Measurements from ENCODE around the gene SGCE.
"Not testable (repeated sequence)": the region's sequence is repeated elsewhere in the genome, so short reads cannot be mapped to it uniquely, and the experiment has no call there.

The SGCE gene, protein sequence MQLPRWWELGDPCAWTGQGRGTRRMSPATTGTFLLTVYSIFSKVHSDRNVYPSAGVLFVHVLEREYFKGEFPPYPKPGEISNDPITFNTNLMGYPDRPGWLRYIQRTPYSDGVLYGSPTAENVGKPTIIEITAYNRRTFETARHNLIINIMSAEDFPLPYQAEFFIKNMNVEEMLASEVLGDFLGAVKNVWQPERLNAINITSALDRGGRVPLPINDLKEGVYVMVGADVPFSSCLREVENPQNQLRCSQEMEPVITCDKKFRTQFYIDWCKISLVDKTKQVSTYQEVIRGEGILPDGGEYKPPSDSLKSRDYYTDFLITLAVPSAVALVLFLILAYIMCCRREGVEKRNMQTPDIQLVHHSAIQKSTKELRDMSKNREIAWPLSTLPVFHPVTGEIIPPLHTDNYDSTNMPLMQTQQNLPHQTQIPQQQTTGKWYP

DNA sequence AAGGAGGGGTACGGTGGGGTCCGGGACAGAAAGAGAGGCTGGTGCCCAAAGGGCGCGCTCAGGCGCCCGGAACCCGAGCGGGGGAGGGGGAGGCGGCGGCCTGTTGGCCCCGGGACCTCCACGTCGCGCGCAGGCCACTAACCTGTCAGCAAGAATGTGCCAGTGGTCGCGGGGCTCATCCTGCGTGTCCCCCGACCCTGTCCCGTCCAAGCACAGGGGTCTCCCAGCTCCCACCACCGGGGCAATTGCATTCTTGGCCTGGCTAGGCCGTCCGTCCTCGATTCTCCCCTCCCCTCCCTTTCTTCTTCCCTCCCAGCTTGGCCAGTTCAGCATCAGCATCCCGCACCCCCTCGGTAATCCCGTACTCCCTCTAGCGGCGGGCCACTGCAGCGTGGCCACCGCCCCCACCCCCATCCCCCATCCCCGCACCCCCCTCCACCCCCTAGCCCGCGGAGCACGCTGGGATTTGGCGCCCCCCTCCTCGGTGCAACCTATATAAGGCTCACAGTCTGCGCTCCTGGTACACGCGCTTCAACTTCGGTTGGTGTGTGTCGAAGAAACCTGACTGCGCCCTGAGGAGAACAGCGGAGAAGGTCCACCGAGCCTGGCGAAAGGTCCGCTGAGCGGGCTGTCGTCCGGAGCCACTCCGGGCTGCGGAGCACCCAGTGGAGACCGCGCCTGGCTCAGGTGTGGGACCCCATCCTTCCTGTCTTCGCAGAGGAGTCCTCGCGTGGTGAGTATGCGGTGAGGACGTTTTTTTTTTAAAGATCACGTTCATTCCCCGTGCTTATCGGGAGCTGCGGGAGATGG is at the start of gene SGCE:
SGCE (minus strand) TSS at position 286 of the 810 bp plus-strand sequence; CDS start at position 251, 35 bp downstream.
- peak; percentile 74 for DNase-seq

DNA sequence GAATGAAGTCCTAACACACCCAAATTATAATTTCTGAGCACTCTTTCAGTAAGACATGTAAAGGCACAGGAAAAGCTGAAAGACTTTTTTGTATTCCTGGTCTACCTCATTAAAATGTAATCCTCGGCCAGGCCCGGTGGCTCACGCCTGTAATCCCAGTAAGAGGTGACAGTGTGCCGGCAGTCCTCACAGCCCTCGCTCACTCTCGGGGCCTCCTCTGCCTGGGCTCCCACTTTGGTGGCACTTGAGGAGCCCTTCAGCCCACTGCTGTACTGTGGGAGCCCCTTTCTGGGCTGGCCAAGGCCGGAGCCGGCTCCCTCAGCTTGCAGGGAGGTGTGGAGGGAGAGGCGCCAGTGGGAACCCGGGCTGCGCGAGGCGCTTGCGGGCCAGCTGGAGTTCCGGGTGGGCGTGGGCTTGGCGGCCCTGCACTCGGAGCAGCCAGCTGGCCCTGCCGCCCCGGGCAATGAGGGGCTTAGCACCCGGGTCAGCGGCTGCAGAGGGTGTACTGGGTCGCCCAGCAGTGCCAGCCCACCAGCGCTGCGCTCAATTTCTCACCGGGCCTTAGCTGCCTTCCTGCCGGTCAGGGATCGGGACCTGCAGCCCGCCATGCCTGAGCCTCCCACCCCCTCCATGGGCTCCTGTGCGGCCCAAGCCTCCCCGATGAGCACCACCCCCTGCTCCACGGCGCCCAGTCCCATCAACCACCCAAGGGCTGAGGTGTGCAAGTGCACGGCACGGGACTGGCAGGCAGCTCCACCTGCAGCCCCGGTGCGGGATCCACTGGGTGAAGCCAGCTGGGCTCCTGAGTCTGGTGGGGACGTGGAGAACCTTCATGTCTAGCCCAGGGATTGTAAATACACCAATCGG is 49.5 kb upstream of the SGCE start:
- DNase-seq: not testable (repeated sequence)

DNA sequence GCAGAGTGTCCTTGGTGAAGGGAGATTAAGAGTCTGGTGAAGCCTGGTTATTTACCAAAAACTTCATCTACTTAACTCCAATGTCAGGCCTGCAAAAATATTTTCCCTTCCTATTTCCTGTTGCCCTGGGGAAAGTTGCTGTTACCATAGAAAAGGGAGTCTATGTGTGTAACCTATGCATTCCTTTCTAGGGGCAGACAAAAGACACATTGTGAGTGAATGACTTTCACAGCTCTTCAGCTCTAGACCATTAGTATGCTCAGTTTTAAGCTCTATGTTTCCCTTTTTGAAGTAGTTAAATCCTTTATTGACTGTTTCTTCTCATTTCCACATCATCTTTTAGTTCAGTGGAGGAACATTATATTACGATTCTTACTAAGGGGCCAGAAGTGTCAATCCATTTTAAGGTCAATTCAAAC is 45.6 kb upstream of the SGCE start:
- no peak for DNase-seq

DNA sequence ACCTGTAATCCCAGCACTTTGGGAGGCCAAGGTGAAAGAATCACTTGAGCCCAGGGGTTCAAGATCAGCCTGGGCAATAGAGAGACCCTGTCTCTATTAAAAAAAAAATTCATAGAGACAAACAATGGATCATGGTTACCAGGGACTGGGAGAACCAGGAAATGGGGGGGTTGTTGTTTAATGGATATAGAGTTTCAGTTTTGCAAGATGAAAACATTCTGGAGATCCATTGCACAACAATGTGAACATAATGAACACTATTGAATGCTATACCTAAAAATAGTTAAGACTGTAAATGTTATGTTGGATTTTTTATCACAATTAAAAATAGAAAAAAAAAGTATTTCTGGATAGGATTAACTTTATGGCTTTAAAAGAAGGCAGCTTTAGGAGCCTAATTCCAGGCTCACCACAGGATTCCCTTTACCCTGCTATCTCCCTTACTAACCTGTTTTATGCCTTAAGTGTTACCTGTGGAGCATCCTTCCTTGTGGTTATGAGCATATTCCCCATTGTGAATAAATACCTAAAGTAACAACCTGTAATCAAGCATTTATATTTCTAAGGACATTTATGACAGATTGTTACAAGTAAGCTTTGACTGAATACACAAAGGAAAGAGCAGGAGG is 45.1 kb upstream of the SGCE start:
- no peak for DNase-seq

DNA sequence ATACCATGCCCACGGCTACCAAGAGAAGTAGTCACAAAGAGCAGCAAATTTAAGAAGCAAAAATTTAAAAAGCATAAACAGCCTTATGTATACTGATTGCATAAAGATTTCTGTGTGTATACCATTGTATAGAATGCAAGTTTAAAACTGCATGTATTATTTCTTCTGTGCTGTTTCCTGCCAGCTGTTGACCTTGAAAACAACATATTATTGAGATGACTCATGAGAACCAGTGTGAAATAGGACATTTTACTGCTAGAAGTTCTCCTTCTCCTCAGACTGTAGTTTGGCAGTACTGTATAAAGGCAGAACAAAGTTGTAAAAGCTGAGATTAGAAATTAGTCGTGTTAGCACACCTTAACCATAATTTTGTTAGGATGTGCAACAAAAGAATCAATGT is 42.3 kb upstream of the SGCE start:
- DNase-seq: no peak

DNA sequence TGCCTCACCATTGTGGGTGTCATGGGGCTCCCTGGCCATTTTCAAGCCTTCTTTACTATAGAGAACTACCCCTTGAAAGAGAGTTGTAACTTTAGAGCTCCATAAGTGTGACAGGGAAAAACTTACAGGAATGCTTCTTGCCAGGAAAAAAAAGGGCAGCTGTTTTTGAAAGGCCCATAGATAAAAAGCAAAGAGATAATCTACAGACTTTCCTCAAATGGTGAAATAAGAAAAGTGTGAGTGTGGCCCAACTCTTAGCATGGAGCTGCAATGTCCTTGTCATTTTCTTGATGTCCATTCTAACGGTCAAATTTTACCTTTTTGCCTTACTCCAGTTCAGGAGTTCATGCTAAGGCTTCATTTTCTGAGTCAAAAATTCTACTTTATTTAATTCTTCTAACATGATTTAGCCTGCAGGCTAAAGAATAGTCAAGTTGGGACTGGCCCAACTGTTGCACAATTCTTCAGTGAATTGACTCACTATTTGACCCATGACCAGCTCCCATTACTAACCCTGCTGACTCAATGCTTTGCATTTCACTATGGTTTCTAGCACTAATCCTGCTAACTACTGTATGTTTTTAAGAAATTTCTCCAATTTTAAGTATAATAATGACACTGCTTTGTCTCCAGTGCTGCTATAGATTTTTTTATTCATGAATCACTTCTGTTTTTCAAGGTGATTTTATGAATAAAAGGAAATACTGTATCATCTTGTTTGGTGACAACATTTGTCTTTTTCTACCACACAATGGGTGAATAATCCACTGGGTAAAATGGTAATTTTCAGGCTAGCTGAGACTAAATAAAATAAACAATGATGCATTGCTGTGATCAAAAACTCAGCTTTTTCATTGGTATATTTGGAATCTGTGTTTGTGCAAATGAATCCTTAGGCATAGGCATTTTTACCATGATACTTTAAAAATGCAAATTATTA is 41.4 kb upstream of the SGCE start:
- DNase-seq: no peak

DNA sequence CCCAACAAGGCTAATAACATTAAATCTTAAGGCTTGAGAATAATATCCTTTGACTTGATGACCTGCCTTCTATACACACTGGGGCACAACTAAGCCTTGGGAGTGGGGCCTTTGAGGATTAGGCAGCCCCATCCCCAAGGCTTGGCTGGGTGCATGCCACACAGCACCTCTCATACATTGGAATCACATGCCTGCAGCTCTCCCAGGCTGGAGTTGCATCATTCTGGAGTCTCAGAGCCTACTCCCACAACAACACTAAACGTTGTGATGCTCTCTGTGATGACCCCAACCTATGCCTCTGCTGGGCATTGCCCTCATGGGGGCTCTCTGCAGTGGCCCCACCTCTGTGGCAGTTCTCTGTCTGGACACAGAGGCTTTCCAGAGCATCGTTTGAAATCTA is 31.9 kb upstream of the SGCE start:
- DNase-seq: no peak

DNA sequence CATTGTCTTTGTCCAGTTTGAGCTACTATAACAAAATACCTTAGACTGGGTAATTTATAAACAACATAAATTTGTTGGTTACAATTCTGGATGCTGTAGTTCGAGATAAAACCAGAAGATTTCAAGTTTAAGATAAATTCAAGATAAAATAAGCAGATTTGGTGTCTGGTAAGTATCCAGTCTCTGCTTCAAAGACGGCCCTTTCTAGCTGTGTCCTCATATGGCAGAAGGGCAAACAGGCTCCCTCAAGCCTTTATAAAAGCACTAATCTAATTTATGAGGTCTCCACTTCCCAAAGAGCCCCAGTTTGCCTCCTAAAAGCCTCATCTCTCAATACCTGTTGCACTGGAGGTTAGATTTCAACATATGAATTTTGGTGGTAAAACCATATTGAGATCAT is 31.1 kb upstream of the SGCE start:
- no peak for DNase-seq

DNA sequence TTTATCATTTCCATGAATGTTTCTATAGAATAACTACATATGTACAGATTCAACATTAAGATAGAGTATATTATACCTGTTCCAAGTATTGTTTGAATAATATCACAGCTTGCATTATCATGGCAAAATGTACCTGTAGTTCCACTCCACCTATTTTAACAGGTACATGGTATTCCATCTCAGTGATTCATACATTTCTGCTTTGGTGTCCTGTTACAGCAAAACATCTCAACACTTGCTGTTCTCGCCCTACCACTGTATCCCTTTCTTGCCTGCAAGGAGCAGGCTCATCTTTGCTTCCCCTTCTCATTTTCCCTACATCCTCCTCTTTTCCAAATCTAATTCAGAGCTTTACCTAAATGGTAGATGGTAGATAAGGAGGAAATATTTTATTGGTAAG is 27.1 kb upstream of the SGCE start:
- no peak for DNase-seq

DNA sequence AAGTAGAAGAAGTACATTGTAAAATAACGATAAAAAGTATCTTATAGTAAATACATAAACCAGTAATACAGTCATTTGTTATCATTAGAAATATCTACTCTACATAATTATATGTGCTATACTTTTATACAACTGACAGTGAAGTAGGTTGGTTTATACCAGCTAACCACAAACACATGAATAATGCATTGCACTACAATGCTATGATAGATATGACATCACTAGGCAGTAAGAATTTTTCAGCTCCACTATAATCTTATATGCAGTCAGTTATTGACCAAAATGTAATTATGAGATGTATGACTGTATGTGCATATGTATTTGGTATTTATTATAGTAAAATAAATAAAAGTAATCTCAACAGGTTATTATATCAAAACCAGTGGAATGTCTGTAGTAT is 23.4 kb upstream of the SGCE start:
- DNase-seq: no peak

DNA sequence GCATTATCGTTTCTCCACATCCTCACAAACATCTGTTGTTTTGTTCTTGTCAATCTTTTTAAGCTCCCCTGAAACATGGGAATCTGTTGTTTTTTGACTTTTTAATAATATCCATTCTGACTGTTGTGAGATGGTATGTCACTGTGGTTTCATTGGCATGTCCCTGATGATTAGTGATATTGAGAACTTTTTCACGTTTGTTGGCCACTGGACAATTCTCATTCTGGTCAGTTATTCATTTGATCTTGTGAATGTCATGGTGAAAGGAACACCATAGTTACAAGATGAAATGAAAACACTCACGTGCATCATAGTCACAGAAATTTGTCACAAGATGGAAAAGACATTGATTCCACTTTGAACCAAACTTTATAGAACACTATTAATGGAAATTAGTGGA is 20.5 kb upstream of the SGCE start:
- DNase-seq: no peak

DNA sequence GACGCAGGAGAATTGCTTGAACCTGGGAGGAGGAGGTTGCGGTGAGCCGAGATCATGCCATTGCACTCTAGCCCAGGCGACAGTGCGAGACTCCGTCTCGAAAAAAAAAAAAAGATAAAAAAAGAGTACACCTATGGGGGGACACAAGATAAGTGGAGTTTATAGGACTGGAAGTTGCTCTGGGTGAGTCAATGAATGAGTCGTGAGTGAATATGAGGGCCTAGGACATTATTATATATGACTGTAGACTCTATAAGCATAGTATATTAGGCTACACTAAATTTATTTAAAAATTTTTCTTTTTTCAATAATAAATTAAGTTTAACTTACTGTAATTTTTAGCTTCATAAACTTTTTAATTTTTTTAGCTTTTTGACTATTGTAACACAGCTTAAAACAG is 19.4 kb upstream of the SGCE start:
- DNase-seq: no peak

DNA sequence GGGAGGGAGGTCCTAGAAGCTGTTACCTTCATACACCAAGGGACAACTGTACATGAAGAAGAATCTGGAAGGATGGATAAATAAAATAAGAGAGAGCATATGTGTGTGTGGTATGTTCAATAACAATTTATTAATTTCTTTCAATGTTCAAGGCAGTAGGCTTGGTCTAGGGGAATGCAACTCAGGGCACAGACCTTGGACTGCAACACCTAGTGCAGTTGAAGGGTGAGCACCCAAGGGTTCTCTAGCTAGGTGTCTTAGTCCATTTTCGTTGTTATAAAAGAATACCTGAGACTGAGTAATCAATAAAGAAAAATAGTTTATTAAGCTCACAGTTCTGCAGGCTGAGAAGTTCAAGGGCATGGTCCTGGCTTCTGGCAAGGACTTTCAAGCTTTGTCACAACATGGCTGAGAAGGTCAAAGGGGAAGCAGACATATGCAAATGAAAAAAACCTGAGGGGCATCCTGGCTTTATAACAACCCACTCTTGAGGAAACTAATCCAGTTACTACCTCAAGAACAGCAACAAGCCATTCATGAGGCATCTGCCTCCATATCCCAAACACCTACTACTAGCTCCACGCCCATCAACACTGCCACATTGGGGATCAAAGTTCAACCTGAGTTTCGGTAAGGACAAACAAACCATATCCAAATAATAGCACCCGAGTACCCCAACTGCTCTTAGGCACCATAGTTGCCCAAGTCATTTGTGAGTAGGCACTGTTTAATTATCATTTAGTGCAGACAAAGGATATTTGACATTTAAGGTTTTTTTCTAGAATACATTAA is 15.7 kb upstream of the SGCE start:
- DNase-seq: no peak

DNA sequence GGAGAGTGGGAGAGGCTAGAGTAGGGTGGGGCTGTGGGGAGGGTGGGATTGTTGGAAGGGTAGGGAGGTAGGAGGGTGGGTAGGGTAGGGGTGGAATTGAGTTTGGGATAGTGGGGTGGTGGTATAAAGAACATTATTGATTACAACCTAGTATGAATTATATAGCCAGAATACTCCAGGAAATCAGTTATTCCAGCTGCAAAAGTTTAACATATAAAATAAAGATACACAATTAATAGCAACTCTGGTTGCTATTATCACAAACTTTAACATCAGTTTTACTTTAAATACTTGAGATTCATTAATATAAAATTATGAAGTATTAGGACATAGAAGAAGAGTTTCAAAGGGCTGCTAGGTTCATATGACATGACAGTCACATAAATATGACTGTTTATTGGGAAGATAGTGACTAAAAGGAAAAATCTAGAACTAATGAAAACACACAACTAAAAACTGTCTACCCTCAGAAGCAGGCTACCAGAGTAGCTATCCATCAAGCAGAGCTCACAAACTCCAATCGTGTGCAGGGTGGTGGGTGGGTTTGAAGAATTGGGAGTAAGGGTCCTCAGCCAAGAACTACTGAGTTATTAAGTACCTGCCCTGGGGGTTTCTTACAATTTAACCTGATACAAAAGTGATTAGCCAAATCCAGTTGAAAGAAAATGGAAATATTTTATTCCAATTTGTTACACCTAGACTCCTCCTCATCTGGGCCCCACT is 14.0 kb upstream of the SGCE start:
- DNase-seq: no peak

DNA sequence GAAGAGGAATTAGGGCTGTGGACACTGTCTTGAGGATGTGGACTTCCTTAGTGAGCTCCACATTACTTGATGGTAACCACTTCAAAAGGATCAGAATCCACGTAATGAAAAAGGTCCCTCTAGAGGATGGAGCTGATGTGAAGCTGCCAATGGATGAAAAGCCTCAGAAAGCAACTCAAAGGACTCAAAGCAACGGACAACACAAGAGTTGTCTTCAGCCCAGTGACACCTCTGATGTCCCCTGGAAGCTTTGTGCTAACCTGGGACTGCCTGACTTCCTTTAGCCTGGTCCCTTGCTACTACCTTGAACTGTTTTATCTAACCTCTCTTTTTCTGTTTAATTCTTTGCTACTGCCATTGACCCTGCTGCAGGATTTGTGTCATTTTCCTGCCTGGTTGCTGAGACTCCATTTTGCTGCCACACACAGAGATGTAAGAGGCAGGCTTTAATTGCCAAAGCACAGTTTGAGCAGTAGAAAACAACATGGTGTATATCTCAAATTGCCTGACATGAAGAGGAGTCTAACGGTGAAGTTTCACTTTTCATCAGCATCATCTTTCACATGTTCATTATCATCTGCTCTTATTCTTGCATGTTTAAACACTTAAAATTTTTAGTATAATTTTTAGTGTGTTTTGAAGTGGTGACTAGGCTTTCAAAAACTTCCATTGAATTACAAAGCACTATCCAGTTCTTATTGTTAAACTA is 11.1 kb upstream of the SGCE start:
- DNase-seq: no peak

DNA sequence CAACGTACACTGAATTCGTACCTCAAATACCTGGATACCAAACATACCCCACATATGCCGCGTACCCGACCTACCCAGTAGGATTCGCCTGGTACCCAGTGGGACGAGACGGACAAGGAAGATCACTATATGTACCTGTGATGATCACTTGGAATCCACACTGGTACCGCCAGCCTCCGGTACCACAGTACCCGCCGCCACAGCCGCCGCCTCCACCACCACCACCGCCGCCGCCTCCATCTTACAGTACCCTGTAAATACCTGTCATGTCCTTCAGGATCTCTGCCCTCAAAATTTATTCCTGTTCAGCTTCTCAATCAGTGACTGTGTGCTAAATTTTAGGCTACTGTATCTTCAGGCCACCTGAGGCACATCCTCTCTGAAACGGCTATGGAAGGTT is 9.5 kb upstream of the SGCE start:
- no peak for DNase-seq

DNA sequence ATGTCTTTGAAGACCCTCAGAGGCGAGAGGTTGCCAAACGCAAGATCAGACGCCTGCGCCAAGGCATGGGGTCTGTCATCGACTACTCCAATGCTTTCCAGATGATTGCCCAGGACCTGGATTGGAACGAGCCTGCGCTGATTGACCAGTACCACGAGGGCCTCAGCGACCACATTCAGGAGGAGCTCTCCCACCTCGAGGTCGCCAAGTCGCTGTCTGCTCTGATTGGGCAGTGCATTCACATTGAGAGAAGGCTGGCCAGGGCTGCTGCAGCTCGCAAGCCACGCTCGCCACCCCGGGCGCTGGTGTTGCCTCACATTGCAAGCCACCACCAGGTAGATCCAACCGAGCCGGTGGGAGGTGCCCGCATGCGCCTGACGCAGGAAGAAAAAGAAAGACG is 8.1 kb upstream of the SGCE start:
- no peak for DNase-seq

DNA sequence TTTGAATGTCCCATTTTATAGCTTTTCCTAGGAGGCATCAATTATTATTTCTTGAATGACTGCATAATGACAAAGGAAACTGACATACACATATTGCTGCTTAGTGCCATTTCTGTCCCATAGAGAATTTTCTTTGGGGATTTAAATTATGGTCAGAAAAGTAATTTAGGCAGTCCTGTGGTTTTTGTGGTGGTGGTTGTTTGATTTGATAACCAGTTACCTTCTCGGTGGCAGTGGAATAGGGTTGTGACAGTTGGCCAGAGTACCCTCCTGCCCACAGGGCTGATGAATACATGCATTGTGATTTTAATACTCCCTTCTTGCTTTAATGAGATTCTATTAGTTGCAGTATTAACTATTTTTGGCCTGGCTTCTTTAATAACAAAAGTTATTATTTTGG is 6.6 kb upstream of the SGCE start:
- DNase-seq: no peak

DNA sequence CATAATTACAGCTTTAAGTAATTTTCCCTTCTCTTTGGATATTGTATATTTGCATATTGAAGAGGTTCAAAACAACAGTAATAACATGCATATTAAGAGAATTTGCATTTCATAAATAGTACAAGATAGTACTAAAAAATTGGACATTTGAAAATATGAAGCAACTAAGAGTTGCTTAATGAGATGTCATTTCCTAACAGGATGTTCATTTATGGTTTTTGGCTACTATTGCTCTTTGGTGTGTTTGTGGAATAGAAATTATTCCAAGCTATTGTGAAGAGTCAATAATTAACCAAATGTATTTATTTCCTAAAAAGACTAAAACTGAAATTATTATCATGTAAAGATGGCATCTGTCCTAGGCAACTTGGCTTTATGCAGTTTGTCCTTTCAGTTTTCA is 4.1 kb upstream of the SGCE start:
- DNase-seq: no peak
